ENCODE data around the gene FBLN2.

FBLN2 gene

DNA sequence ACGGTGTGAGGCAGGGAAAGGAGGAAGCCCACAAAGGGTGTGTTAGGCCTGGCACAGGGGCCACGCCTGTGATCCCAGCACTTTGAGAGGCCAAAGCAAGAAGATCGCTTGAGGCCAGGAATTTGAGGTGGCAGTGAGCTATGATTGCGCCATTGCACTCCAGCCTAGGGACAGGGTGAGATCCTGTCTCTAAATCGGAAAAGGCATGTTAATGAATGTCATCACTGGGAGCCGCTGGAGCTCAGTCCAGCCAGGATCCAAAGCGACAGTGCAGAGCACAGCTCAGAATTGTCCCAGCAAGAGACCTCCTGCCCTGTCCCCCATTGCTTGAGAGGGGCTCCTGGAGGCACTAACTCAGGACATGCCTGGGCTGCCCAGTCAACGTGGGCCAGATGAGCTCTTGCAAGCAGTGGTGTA, 15.0 kb upstream of the FBLN2 start:
- DNase-seq = no peak

DNA sequence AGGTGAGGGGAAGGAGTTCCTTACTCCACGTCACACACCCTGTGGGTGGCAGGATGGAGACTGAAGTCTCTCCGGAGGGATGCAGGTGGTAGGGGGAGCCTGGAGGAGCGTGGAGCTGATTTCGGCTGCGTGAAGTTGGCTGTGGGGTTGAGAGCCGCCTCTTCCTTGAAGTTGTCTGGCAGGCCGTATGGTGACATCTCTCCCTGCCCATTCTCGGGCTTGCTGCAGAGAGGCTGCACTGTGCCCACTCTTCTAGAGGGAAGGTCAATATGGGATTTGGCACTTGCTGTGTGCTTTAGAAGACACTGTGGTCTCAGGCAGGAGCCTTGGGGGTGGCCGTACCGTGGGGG, 13.4 kb upstream of the FBLN2 start:
- no peak for DNase-seq

DNA sequence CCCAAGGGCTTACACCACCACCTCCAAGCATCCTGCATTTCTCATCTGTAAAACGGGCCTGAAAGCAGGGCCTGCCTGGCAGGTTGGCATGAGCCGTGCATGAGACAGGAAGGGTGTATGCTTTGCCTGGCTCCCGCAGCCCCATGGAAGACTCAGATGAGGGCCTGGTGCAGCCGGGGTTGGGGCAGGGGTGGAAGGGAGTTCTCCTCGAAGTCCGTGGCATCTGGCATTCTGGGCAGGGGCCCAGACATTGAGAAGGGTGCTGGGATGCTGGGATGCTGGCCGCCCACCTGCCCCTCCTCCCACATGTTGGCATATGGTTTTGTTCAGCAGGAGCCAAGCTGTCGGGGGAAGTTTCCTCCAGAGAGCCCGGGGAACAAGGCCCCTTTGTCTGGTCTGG, 13.0 kb upstream of the FBLN2 start:
- peak; percentile 62 for DNase-seq

DNA sequence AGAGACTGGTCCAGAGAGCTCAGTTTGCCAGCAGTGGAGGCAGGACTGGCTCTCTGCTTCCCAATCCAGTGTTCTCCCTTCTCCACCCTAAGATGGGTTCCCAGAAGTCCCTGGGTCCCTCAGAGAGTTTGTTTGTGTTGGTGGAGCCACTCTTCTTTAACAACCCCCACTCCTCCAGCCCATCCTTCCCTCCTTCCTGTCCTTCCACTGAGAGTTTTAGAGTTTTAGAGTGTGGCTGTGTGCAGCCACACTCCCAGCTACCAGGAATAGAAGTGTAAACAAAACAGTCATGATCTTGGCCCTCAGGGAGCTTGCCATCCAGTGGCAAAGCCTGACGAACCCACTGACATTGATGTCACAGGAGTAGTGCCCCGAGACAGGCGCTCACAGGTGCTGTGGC, 12.5 kb upstream of the FBLN2 start:
- no peak for DNase-seq

DNA sequence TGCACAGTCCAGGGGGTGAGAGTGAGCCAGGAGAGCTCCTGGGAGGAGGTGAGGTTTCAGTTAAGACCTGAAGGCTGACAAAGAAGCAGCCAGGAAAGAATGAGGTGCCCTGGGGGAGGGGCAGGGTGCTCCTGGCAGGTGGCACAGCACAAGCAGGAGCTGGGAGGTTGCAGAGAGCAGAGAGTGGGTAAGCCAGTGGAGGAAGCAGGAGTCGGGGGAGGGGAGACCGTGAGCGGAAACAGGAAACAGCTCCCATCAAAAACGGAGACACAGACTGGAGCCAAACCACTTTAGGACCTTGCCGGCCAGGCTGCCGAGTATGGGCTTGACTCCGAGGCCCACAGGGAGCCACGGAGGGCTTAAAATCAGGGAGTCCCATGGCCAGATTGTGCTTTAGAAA, 12.1 kb upstream of the FBLN2 start:
- peak; percentile 42 for DNase-seq

DNA sequence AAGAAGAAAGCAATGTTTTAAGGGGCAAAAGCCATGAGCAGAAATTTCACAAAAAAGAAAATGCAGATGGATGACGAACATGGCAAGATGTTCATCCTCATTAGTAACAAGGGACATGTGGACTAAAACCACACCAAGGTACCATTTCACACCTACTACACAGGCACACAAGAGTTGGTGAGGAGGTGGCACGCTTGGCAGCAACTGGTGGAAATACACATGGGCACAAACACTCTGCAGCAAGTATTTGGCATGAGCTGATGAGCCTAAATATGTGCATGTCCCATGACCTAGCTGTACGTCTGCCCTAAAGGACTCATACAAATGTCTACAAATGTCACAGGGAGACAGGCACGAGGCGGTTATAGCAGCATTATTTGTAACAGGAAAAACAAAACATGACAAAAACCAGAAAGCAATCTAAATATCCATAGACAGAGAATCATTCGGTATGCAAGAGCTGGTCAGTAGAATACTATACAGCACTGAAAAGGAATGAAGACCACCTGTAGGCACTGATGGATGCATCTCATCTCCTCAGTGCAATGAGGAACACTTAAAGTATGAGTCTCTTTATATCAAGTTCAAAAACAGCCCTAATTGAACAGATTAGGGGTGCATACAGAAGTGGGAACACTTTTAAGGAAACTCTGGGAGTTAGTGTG, 11.5 kb upstream of the FBLN2 start:
- DNase-seq = no peak

DNA sequence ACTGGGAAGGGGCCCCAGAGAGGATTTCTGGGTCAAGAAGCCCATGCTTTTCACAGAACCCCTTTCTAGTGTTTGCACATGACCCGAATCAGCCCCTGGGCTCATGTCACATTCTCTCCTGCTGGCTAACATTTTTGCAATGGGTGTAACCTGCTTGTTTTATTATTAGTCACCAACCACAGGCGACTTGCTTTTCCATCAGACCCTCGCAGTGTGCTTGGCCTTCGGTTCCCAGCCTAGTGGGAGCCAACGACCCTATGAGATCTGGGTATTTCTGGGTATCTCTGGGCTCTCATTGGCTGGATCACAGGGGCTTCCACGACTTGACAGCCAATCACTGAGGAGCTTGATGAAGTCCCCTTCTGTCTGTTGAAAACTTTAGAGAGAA, 11.0 kb upstream of the FBLN2 start:
- no peak for DNase-seq

DNA sequence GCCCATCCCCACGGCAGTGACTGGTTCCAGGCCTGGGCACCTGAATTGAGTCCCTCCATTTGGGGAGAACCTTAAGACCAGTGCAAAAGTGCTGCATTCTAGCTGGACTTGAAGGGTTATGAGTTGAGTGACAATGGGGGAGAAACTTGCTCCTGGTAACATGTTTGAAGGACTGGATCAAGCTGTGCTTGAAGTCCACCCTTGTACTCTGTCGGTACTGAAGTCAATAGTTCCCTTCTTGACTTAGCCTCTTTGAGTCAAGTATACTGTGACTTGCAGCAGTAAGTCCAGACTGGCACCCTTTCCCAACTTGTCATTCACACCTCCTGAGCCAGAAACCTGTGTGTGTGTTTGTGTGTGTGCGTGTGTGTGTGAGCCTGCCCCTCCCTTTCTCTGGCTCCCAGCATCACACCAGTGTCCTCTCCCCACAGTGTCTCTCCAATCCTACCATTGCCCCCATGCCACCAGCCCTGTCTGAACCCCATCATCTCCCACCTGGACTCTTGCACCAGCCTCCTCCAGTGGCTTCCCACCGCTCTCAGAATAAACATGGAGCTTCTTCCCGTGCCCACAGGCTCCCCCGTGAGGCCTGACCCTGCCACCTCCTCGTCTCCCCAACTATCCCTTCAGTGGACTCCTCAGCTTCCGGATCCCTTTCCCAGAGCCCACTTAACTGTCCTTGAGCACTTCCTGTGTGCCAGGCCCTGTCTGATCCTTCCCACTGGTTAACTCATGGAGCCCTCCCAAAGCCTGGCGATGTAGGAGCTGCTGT, 10.2 kb upstream of the FBLN2 start:
- DNase-seq = no peak

DNA sequence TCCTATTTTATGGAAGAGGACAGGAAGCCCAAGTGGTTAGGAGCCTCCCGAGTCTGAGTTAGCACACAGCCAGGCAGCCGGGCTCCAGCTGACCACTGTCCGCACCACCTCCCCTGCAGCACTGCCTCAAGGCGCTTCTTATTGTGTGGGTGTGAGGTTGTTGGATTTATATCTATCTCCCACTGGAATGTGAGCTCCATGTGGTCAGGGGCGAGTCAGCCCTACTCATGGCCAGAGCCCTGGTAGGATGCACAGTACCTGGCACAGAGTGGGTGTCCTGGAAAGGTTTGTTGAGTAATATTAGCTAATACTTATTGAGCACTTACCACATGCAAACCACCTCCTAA, 9.7 kb upstream of the FBLN2 start:
- DNase-seq = no peak

DNA sequence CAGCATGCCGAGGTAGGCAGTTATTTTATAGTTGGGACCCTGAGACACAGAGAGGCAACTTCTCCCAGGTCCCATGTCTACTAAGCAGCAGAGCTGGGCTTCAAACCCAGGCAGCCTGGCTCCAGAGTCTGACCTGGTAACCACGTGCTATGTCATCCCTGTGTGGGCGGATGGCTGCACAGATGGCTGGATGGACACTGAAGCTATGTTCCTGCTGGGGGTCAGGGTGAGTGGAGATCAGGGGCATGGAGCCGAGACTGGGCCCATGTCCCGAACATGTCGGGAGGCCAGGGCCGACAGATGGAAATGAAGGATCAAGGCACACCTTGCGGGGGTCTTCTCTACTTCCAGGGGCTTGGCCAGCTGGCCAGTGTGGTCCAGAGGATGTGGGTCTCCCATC, 9.3 kb upstream of the FBLN2 start:
- no peak for DNase-seq

DNA sequence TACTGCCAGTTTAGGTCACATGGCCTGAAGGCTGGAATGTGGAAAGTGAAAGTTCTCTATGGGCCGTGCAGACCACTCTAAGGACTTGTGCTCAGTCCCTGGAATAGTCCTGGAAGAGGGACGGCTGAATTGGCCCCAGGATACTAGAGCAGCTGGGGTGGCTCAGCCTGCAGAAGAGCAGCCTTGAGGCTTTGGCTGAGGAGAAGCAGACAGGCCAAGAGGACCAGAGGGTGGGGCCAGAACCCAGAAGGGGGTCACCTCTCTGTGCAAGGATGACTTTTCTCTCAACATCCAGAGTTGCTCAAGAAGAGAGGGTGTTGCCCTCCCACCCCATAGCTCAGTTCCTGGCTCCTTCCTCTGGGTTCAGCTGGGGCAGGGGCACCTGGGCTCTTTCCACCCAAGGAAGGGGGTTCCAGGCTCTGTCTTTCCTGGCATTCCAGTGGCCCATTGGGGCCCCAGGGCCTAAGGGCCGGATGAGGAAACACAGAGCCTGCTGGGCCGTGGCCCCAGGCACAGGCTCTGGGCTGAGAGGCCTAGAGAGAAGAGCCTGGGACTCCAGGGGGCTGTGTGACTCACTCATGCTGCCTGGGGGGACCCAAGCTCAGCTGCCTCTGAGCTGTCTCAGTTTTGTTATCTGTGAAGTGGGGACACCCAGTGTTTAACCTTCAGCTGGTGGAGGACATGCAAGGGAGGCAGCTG, 8.5 kb upstream of the FBLN2 start:
- DNase-seq = no peak

DNA sequence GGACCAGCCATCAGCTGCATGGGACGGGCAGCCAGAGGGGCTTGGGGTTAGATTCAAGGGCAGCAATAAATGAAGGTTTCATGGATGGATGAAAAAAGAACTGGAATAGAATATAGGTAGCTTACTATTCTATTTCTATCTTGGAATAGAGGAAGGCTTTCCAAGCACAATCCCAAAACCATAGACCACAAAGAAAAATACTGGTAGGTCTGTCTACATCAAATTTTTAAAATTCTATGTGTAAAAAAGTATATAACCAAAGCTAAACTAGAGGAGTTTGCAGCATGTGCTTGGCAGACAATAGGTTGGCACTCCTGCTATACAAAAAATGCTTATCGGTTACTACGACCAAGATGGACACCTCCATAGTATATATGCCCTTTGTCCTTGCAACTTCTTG, 7.2 kb upstream of the FBLN2 start:
- no peak for DNase-seq

DNA sequence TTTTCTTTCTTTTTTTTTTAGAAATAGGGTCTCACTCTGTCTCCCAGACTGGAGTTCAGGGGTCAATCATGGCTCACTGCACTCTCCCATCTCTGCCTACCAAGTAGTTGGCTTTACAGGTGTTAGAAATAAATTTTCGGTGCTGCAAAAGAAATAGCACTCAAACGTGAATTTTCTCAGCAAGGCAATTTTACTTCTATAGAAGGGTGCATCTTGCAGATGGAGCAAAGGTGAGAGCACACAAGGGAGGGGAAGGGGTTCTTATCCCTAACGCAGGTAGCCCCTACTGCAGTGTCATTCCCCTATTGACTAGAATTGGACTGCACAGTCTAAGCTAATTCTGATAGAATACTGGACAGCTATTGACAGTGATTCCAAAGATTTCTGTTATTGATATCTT, 6.8 kb upstream of the FBLN2 start:
- no peak for DNase-seq

DNA sequence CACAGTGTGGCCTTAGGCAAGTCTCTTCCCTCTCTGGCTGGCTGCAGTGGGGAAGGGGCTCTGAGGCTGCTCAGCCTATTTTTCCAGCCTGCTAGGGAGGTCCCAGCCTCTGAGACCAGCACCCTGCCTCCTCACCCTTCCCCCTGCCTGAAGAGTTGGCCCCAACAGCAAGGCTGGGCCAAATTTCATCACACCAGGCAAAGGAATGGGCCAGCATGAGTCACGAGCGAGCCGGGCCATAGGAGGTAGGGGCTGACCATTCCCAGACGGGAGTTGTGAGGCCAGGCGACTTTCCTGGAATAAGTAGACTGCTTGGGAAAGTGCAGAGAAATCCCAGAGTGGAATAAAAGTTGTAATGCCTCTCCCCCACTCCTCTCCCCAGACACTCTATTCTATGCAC, 5.7 kb upstream of the FBLN2 start:
- no peak for DNase-seq

DNA sequence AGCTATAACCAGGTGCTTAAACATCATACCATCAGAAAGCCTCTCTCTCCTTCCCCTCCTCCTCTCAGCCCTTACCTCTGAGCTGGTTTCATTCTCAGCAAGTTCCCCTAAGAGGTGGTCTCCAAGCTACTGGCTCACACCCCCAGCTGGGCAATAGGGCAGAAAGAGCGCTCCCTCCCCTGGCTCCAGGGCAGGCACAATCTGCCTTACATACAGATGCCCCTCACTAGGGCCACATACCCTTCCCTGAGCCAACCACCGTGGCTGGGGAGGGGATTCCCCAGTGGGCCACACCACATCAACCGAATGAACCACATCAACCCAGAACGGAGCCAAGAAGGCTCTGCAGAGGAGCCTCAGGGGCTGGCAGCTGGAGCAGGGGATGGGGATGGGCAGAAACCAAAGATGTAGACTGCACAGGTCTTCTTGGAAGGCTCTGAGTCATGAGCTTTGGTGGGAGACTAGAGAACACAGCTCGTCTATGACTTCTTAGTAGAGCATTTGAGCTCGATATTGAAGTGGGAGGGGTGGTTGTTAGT, 4.6 kb upstream of the FBLN2 start:
- no peak for DNase-seq

DNA sequence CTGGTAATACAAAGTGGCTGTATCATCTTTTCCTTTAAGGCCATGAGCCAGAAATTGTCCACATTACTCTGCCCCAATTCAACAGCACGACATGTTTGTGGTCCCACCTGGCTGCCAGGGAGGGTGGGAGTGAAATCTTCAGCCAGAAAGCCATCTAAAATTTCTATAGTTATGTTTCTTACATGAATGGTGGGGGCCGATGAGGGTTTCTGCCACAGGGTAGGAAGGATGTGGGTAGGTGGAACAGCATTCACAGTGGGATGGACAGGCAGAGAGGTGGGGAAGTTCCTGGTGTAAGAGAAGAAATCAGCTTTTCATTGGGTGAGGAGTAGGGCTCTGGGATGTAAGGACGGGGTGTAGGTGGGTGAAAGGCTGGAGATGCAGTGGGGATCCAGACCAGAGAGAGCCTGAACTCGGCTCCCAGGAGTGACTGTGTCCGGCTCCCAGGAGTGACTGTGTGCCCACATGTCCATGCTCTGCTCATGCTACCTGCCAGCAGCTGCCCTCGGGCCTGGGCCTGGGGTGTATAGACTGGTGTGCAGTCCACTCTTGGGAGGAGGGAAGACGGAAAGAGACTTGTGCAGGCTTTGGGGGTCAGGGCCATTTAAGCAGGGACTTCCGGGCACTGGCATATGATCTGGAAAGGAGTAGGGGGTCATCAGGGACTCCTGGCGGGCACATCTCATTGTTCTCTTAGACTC, 3.8 kb upstream of the FBLN2 start:
- no peak for DNase-seq

DNA sequence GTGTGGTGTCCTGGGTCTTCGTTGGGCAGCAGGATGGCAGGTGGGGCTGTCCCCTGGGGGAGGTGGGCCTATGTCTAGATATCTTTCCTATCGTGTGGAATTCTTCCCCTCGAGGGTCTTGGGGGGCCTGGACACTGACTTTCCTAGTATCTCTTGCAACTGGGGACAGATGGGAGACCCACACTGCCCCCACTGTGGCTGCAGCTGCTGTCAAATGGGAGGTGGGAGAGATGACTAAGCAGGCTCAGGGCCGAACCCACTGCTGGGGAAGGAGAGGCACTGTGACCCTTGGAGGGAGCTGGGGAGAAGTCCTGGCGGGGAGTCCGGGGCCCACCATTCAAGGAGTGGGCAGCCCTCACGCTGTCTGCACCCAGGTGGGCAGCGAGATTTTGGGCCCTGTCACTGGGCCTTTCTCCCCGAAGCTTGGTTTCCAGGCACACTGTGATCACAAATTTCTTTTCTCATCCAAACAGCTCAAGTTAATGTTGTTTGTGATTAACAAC, 2.9 kb upstream of the FBLN2 start:
- DNase-seq = no peak

DNA sequence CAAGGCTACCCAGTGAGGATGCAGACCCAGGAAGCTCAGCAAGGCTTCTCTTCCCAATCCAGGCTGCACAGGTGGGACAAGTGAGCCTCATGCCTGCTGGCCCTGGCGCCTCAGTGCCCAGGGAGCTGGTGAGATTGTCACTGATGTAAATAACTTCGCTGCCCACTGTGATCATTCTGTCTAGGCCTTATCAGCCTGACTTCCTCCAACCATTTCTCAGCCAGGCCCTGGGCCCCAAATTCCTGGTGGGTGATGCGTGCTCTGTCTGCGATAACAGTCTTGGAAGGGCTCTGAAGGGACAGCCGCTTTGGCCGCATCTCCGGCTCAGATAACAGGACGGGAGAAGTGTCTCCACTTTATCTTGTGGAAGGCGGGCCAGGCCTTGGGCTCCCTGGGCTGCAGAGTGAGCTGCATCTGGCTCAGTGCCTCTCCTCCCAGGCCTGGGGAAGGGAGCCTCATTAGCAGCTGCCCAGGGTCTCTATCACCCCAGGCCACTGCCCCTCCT, 2.2 kb upstream of the FBLN2 start:
- no peak for DNase-seq

DNA sequence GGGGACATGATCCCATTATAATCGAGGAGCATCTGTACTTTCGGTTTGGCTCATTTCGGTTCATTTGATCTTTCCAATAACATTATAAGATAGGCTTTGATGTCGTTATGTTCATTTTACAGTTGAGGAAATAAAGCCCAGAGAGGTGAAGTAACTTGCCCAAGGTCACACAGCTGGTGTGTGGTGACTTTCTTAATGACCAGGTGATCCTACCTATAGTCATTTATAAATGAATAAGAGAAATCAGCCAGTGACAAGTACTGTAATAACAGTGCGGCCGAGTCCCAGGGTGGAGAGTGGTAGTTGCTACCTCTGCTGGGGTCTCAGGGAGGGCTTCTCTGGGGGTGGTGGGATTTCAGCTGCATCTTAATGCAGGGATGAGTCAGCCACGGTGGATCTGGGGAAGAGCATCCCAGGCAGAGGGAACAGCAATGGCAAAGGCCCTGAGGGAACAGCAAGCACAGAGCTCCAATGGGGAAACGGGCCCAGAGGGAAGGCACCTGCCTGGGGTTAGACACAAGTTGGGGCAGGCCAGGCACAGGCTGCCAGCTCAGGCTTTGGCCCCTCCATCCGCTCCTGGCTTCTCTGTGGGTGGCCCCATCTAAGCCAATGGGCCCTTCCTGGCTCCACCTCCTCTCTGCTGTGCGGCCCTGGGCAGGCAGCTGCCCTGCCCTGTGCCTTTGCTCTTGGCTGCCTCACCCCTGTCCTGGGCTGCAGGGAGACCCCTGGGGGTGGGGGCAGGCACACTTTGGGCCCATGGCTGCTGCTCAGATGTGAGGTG, 1.1 kb upstream of the FBLN2 start:
- no peak for DNase-seq

DNA sequence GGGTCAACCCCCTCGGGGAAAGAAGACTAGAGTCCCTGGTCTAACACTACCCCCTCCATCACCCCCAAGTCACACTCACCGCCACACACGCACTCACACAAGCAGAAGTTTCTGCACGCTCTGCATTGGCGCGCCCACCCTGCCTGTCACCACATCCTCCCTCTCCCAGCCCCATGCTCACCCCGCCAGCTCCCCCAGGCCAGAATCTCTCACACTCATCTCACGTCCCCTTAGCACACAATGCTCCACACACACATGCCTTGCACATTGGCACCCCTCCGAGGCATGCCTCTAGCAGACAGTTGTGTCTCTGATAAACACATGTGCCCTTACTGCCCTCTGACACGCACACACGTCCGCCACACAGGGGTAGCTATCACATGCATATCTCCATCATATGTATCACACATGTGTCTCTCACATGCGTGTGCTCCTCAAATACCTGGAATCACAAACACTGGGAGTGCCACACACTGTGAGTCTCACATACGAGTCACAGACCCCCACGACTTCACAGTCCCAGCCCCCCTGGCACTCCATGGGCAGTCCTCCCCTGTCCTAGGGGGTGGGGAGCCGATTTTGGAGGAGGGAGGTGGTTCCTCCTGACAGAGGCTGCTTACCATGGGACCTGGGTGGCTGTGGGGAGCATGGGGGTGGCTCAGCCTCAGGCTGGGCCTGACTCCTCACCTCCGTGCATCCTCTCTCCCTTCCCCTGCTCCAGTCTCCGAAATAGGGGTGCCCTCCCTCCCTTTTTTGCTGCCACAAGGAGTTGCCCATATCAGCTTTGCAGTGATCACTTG, 898 bp downstream of the FBLN2 start:
- no peak for DNase-seq

DNA sequence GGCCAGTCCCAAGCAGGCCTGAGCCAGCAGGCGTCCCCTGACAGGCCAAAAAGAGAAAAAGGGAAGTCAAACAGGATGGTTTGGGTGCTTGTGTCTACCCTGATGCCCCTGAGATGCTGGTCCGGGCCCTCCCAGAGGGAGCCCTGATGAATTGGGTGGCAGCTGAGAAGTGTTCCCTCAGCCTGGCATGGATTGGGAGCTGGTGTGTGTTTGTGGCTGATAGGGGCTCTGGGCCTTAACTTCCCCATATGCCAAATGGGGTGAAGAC, 1.4 kb downstream of the FBLN2 start:
- DNase-seq = no peak
